VCaP (cell line): ENCODE results near the gene ARHGEF40.

Source experiments
- H3K27ac ChIP-seq: fragments of 450-650 bp; 2 replicates; pipeline ENCODE4 v1.5.1; 2017
- TF ChIP-seq, protein P1 (sequence below): fragments of 450-650 bp; conservative IDR thresholded peaks from 2 replicates; pipeline ENCODE4 v1.5.1; 2017; ENCODE audit warnings: mild to moderate bottlenecking, moderate library complexity

The ARHGEF40 gene

DNA sequence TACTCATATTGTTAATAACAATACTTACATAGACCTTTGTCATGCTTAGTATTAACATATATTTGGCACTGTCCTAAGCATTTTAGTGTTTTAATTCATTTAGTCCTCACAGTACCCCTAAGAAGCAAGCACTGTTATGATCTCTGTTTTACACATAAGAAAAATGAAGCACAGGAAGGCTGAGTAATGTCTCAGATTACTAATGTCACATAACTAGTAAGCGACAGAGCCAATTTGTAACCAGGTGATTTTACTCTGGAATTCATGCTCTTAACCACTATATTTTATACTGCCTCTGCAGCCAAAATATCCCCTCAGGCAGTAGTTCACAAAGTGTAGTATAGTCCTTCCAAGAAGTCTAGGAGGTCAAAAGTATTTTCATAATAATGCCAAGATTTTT, 51.0 kb downstream of the ARHGEF40 start:
- TF ChIP-seq, protein P1, sequence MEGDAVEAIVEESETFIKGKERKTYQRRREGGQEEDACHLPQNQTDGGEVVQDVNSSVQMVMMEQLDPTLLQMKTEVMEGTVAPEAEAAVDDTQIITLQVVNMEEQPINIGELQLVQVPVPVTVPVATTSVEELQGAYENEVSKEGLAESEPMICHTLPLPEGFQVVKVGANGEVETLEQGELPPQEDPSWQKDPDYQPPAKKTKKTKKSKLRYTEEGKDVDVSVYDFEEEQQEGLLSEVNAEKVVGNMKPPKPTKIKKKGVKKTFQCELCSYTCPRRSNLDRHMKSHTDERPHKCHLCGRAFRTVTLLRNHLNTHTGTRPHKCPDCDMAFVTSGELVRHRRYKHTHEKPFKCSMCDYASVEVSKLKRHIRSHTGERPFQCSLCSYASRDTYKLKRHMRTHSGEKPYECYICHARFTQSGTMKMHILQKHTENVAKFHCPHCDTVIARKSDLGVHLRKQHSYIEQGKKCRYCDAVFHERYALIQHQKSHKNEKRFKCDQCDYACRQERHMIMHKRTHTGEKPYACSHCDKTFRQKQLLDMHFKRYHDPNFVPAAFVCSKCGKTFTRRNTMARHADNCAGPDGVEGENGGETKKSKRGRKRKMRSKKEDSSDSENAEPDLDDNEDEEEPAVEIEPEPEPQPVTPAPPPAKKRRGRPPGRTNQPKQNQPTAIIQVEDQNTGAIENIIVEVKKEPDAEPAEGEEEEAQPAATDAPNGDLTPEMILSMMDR = no peak
- H3K27ac ChIP-seq = no peak overlapping the region

DNA sequence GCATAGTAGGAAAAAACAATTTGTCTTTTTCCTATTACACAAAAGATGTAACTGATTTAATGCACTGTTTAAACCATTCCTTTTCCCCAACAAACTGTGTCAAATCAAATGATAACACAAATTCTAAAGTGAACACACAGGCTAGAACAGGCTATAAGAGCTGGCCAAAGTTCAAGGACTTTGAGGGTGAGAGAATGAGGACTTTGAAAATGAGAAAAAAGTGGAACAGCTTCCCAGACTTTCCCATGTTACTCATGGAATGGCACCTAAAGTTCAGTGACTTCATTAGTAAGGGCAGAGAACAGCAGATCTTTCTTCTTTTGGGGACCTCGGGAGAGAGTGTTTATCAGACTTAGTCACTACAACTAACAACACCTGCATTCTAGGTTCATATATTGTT, 53.3 kb downstream of the ARHGEF40 start:
- TF ChIP-seq, protein P1 = no peak
- H3K27ac ChIP-seq = no peak overlapping the region

DNA sequence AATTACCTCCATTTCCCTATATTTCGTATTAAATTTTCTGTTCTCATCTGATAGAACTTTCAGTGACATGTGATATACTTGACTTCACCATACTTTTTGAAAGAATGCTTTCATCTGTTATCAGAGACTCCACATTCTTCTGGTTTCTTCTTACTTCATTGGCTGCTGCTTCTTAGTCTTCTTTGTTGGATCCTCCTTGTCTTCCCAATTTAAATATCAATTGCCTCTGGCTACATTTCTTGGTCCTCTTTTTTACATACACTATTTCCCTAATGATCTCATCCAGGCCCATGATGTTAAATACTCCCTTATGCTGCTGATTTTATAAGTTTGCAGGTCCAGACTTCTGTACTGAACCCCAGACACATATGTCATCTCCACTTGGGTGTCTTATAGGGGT, 63.8 kb downstream of the ARHGEF40 start:
- TF ChIP-seq, protein P1 = no peak
- no peak overlapping the region for H3K27ac ChIP-seq

DNA sequence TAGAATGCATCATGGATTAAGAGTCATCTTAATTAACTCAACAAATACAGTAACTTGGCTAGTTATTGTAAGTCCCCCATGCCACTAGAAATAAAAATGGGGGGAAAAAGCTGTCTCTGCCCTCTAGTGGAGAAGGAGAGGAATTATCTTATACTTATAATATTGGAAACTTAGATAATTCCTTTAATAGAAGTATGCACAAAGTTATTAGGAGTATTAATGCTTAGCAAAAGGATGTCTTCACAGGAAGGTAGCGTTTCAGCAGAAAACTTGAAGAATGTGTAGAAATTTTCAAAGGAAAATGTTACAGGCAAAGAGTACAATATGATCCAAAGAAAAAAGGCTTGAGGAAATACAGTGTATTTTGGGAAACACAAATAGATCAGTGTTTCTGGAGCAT, 65.9 kb downstream of the ARHGEF40 start:
- H3K27ac ChIP-seq = no peak overlapping the region
- TF ChIP-seq, protein P1 = peak; percentile 84
